Dermis blood vessel endothelial cell (primary cell): ENCODE measurements around the gene WASF3. TPM values are rescaled to one million over a fixed set of nuclear protein-coding genes. Genes with fewer than 3 reads are reported as not detected.
"Not testable (repeated sequence)": the region's sequence is repeated elsewhere in the genome, so short reads cannot be mapped to it uniquely, and the experiment has no call there.

Source experiments
- DNase-seq: peaks from one replicate; pipeline ENCODE4 v3.0.0; 2010
- total RNA-seq: library from RNA; depleted of rRNA; stranded (reverse); fragments of >200 nt; gene quantifications from 2 replicates; pipeline ENCODE4 v1.2.3, GENCODE V29; 2014

WASF3 gene
- total RNA-seq, 1 donor from 2014 or later, result 19.4 TPM

DNA sequence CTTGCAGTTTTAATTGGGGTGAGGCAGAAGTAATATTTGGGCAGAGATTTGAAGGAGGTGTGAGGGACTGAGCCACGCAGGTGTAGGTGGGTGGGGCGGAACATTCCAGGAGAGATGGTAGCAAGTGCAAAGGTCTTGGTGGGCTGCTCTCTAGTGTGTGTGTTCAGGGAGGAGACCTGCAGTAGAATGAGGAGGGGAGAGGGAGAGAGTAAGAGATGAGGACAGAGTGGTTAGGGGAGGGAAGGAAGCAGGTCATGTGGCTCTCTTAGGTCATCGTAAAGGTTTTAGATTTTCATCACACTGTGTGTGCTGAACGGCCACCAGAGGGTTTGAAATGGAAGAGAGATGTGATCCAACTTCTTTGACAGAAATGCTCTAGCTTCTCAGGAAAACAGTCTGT lies 33.5 kb downstream of the WASF3 start:
- peak; percentile 60 for DNase-seq

DNA sequence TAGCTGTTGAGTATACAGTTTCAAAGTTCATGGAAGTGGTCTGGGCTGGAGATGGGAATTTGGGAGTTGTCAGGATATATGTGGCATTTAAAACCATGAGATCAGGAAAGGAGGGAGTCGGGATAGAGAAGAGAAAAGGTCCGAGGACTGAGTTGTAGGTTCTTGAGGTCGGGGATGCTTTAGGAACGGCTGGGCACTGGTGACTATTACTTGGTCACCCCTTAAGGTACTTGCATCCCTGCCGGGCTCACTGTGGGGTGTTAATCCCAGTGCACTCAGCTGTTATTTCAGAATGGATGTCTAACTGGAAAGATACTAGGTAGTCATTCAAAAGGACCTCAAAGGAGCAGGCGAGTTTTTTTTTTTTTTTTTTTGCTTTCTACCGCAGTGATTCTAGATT lies 34.2 kb downstream of the WASF3 start:
- DNase-seq, result no peak

DNA sequence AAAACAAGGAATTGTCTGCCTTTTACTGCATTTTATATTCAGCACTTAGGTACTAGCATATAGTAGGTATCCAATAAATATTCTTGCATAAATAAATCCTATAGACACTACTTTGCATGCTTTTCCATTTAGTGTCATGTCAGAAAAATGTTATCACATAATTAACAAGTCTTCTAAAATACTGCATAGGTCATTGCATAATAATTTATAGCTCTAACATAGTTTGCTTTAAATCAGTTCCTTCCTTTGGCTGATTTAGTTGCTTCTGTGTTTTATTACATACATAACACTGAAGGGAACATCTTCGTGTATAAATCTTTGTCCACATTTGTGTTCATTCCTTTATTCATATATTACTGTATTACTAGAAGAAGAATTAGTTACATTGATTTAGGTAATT lies 36.2 kb downstream of the WASF3 start:
- DNase-seq, result no peak

DNA sequence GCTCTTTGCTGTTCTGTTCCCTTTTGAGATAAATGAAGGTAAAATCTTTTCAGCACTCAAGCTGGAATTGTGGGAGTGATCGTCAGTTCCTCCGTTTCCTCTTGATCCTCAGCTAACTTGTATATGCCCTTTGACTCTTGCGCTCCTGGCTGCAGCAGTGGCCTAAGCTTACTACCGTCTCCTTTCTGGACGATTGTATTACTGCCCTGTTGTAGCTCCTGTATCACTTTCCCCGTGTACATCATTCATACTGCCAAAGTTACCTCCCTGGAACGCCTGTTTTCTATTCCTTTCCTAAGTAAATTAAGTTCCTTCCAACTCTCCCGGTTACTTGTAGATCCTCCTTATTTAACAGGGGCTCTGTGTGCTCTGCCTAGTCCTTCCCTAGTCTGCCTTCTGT lies 36.9 kb downstream of the WASF3 start:
- no peak for DNase-seq

DNA sequence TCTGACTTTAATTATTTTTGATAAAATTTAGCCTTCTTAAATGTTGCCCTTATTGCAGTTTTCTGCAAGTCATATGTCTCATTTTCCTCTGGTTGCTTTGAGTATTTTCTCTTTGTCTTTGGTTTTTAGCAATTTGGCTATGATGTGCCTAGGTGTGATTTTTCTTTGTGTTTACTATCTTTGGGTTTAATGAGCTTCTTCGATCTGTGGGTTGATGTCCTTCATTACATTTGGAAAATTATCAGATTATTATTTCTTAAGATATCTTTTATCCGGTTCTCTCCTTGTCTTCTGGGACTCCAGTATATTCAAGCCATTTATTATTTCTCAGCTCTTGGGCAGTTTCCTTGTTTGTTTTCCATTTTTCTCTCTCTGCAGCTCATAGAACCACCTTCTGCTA lies 39.0 kb downstream of the WASF3 start:
- DNase-seq, result no peak

DNA sequence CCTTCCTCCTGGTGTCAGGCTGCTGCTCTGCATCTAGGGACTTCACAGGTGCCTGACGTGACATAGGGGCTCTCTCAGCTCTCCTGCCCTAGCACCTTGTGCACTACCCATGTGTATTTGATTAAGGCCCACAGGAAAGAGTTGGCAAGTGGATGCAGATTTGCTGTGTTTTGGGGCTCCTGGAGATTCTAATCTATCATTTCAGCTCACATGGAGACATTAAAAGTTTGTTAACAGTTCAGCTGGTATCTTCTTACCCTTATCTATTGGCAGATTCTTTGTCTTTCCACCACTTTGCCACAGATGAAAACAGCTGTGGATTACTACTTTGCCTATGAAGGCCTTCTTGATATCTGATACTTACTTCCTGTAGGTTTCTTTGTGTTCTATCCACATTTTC lies 41.9 kb downstream of the WASF3 start:
- no peak for DNase-seq

DNA sequence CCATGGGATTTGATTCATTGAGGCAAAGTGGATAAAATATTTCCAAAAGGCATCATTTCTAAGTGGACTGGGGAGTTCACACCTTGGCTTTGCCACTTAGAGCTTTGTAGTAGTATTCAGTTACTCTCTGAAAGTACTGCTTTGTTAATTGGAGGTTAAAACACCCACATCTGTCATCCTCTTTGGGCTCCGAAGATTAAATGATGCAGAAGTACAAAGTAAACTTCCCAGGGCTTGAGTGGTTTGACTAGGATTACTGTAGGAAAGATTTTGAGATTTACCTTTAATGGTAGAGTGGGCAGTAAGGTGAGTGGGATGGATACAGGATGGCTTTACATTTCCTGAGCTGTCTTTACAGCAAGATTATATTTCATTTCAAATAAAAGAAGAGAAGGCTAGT lies 42.4 kb downstream of the WASF3 start:
- no peak for DNase-seq

DNA sequence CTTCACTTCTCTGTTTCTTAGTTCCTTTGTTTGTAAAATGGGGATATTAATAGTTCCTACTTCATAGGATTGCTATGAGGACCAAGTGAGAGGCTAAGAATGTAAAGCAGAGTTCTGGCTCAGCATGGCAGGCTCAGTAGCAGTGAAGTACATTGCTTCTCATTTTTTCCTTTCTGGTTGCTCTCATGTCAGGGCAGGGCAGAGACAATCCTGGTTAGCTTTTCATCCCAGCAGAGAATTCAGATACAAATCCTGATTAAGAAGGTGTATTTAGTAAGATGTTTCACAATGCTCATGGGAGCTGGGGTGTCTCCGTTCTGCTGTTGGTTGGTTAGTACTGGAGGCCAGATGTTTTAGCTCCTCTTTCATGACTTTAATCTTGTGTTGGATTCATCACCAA lies 42.9 kb downstream of the WASF3 start:
- DNase-seq, result no peak

DNA sequence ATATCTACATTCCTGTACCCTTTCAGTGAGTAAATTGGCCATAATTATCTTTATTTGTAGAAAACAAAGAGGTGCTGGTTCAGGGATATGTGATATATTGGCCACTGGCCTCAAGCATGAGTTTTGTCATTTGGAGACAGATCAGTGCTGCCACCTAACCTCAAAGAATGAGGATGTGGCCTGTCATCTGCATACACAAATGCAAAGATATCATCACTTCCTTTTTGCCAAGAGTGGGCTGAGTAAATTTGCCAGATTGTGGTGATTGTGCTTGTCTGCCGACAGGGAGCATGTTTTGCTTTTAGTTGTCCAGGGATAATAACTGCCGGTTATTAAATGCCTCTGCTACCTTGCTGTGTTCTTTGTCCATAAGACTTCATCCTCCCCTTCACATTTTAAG lies 44.2 kb downstream of the WASF3 start:
- DNase-seq, result peak; percentile 77

DNA sequence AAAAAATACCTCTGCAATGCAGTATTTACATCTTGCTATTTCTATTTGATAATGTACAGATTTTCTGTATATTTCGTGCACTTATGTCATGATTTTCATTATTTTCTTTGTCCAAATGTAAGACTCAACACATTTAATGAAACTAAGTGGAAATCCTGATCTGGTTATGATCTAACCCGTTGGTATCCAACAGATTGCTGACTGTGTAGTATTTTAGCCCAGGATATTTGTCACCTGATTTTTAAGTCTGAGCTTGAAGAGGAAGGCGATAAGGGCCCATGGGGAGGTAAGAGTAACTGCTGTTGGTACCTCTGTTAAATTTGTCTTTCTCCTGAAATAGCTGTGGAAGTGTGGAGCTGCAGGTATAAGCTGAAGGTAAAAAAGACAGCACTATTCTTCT lies 45.3 kb downstream of the WASF3 start:
- no peak for DNase-seq

DNA sequence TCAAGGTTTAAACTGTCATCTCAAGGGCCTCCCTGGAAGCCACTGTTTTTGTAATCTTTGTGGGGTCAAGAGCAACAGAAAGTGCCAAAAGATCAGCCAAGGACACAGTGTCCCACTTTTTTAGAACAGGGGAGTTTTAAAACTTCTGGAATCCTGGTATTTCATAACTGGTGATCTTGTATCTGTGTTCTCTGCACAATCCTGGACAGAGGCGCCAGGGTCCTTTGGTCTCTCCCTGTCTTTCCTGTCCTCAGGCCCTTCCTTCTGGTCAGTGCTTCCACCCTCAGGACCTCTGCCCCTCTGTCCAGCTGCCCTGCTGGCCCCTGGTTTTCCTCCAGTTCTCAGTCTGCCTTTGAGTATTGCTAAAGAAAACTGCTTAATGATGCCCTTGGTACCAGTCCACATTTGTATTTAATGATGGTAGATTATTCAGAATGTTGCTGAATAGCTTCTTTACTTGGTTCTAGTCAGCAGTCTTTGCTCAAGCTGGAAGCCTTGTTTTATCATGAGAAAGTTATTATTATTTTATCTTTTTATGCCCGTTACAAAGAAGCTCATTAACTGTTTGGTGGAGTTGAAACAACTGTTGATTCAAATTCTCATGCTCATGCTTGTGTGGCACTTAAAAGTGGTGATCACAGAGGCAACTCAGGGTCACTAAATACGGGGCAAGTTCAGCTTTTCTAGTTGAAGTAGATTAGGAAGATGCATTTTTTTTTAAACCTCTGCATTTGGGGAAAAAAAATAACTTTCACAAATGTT lies 47.5 kb downstream of the WASF3 start:
- DNase-seq, result no peak

DNA sequence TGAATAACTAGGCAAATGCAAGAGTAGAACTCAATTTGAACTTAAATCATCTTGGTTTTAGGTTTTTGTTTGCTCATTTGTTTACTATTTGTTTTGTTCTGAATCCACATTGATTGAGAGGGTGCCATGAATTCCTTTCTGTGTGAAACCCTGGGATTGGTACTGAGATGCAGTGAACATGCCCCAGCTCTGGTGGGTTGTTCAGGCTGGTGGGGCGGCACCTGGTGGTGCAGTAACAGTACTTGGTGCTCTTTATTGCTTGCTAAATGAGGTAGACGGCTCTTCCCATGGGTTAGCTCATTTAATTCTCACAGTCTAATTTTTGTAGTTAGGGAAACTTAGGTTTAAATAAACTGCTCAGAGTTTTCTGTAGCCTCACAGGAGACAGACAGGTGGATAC lies 48.4 kb downstream of the WASF3 start:
- DNase-seq, result peak; percentile 30

DNA sequence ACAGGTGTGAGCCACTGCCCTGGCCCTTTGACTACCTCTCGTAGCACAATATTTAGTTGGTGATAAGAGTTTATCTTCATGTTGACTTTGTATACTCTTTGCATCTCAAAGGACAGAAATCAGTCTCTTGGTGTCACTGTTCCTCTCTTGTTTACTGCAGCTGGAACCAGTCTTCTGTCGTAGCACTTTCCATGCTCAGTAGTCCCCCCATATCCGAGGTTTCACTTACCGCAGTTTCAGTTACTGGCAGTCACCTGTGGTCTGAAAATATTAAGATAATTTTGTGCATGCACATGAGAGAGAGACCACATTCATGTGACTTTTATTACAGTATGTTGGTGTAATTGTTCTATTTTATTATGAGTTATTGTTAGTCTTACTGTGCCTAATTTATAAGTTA lies 49.1 kb downstream of the WASF3 start:
- DNase-seq, result no peak

DNA sequence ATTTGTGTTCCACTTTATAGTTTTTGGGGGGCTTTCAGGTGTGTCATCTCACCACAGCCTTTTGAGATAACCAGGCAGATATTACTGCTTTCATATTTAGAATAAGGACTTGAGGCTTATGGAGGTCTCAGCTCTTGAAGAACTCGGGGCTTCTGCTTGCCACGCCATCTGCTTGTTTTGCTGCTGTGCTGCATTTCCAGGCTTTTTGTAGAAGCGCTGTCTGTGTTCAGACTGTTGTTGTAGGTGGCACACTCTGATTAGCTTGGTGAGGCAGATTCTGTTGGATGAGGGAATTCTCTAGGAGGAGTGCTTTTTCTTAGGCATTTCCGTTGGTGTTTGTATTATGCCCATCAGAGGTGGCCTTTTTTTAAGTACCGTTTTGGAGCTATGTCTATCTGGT lies 57.2 kb downstream of the WASF3 start:
- DNase-seq, result no peak

DNA sequence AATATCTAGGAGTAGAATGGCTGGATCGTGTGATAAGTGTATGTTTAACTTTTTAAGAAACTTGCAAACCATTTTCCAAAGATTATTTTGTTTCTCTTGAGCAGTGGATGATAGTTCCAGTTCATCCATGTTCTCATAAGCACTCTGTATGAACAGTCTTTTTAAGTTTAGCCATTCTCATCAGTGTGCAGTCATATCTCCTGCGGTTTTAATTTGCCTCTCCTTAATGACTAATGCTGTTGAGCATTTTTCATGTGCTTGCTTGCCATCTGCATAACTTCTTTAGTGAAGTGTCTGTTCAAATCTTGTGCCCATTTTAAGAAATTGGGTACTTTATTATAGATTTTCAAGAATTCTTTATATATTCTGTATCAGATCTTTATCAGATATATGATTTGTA lies 58.6 kb downstream of the WASF3 start:
- no peak for DNase-seq

DNA sequence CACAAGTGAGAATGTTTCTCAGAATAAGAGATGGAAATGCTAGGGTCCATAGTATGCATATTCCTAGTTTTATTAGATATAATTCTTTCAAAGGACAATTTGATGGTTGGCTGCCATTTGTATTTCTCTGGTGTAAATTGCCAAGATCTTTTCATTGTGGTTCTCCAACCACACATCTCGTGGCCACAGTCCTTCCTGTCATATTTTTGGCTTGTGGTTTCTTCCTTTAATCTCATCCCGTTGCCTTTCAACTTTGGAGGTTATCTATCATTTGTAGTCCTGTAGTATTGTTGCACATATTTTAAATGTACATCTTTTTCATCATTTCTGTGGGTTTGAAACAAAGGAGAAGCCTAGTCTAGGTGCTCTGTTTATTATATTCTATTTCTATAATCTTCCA lies 61.2 kb downstream of the WASF3 start:
- DNase-seq, result no peak

DNA sequence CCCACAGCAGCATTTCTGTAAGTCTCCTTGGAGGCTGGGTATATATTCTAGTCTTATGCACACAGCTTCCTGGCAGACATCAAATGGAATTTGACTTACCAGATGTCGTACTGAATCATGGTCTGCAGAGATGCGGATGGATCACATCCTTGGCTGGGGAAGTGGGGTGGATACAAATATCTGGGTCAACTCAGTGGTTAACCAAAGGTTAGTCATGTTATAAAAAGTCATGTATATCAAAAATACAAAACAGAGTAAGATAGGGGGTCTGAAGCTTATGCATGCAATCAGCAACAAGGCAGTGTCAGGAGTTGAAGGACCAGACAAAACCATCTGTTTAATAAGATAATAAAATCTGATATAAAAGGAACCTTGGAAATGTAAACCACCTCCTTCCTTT lies 61.9 kb downstream of the WASF3 start:
- DNase-seq, result no peak

DNA sequence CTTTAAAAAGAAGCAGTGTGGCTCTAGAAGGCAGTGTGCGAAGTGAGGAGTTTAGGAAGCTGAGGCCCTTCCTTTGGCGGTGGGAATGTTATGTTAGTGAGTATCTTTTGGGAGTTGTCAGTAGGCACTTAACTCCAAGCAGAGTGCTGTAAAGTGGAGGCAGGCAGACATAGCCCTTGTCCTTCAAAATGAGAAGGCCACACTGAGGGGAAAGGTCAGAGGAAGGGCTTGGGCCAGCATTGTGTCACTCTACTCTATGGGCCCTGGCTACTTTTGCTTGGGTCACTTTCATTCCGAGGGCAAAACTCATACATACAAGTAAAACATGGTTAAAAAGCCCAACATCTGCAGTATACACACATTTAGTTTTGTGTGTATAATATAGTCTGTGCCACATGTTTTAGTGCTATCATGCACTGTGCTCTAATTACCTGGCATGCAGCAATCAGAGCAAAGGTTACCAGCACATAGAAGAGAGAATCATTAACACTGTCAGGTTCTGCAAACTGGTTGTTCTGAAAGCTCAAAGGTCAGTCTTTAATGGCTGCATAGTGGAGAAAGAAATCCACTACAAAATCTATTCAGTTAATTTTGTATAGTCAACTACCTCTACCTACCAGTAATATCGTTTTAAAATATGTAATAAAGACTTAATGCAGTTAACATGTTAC lies 64.4 kb downstream of the WASF3 start:
- no peak for DNase-seq

DNA sequence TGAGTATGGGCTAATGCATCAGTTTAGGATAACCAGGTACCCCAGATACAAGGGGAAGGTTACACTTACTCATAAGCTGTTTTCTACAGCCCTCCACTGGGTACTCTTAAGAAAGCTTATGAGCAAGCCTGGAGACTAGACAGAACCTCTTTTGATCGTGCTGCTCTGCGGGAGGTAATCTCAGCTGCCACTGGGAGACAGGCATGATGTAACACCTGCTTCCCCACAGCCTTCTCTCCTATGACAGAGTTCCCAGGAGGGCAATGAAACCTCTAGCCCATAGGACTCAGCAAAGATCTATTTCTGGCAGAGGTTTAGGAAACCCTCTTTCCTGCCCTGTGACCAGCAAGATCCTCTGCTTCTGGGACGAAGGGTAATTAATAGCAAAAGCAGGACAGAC lies 65.6 kb downstream of the WASF3 start:
- no peak for DNase-seq

DNA sequence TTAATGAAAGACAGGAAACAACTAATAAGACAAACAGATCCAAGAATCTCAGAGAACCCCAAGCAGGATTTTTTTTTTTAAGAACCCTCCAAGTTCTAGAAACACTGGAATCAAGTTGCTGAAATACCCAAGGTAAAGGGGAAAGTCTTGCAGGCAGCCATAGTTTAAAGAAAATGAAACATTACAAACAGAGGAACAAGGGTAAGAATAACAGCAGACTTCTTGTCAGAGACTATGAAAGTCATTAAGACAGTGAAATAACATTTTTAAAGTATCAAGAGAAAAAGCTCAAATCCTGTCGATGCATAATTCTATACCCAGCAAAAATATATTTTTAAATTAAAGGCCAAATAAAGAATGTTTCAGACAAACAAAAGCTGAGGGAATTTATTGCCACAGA lies 67.1 kb downstream of the WASF3 start:
- DNase-seq, result no peak

DNA sequence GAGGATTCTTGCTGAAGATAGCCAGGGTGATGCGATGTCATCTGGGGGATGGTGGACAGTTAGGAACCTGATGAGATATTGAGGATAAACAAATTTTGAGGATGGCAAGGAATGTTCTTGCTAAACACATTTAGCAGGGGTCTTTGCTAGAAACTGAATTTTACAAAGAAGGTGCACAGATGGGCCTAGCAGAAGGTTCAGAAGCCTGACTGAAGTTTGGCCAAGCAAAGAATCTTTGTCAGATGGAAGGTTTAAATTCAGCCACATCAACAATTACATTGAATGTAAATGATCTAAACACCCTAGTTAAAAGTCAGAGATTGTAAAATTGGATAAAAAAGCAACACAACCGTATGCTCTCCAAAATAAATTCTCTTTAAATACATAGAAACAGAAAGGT lies 68.8 kb downstream of the WASF3 start:
- no peak for DNase-seq

DNA sequence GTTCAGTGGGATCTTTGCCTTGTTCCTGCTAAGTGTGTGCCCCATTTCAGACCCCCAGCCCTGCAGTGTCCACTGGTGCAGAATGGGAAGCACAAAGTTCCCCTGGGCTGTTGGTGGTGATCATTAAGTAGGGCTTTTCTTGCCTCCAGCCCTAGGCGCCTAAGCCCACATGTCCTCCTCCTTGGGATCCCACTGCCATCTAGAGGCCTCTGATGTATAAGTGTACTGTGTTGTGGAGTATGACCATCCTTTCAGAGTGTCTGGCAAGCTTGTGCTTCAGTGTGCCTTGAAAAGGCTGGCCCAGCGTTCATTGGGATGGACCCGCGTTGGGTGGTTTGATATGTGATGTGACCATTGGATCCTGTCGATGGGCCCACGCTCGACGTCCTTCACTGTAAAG lies 71.2 kb downstream of the WASF3 start:
- peak; percentile 51 for DNase-seq

DNA sequence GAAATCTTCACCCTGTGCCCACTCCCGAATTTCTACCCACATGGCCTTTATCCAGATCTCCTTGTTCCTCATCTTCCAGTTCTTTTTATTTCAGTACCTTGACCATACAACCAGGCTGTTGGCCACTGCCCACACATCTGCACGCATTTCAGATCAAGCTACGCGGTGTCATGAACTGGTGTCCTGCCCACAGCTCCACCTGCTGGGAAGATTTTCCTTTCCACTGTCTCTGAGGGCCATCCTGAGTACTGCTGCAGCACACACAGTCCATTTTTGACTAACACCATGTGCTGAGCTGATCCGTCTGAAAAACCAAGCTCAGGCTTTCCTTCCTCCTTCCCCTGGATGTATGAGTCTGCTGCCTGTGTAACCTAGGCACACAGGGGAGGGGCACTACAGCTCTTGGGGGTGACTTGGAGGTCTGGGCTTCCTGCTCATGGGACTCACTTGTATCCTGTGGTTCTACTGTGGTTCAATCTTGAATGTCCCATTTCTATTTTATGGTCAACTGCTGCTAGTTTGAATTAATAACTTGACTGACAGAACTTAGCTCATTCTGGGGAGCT lies 71.9 kb downstream of the WASF3 start:
- DNase-seq, result peak; percentile 36

DNA sequence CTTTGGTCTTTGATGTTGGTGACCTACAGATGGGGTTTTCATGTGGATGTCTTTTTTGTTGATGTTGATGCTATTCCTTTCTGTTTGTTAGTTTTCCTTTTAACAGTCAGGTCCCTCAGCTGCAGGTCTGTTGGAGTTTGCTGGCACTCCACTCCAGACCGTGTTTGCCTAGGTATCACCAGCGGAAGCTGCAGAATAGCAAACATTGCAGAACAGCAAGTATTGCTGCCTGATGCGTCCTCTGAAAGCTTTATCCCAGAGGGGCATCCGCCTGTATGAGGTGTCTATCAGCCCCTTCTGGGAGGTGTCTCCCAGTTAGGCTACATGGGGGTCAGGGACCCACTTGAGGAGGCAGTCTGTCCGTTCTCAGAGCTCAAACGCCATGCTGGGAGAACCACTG lies 78.2 kb downstream of the WASF3 start:
- DNase-seq, result not testable (repeated sequence)
